Breast epithelium (tissue), 4 donors: ENCODE measurements around the gene LAMA3. TPM values are rescaled to one million over a fixed set of nuclear protein-coding genes. Genes with fewer than 3 reads are reported as not detected.

Source experiments
- DNase-seq, 2 donors: peaks; one replicate each; pipeline ENCODE4 v3.0.0-alpha.2; 2019; ENCODE audit warnings: low spot score in 2 of 2
- H3K27ac ChIP-seq, 2 donors: fragments of 200-600 bp; sonication (generic) in 1 of 2; one replicate each; pipeline ENCODE4 v1.5.1; 2016 to 2019; ENCODE audit warnings: mild to moderate bottlenecking in 1 of 2
- H3K27me3 ChIP-seq, 2 donors: fragments of 200-600 bp; sonication (generic) in 1 of 2; one replicate each; pipeline versions ENCODE4 v1.5.1 to v1.6.0; 2017 to 2019; ENCODE audit warnings: control low read depth in 1 of 2, mild to moderate bottlenecking in 1 of 2
- H3K36me3 ChIP-seq: fragments of 200-600 bp; one replicate; pipeline ENCODE4 v1.5.1; 2019
- H3K4me1 ChIP-seq, 2 donors: fragments of 200-600 bp; sonication (generic); one replicate each; pipeline ENCODE4 v1.5.1; 2016 to 2019; ENCODE audit warnings: control low read depth in 1 of 2
- H3K4me3 ChIP-seq, 3 donors: fragments of 200-600 bp; sonication (generic); 1 replicate in 2 of 3; 2 replicates in 1 of 3; pipeline ENCODE4 v1.5.1; 2016 to 2019; ENCODE audit warnings: mild to moderate bottlenecking in 3 of 3, moderate library complexity in 2 of 3
- H3K9me3 ChIP-seq, 2 donors: fragments of 200-600 bp; sonication (generic) in 1 of 2; one replicate each; pipeline ENCODE4 v1.5.1; 2016 to 2019; ENCODE audit warnings: control low read depth in 1 of 2
- CTCF ChIP-seq, 3 donors: fragments of 450-650 bp; IDR thresholded peaks; one replicate each; pipeline ENCODE4 v1.5.1; 2016 to 2017; ENCODE audit warnings: antibody characterized with exemption in 3 of 3, mild to moderate bottlenecking in 3 of 3, moderate library complexity in 3 of 3
- POLR2A ChIP-seq: fragments of 450-650 bp; IDR thresholded peaks from one replicate; pipeline ENCODE4 v1.6.1; 2016; ENCODE audit warnings: antibody characterized with exemption, mild to moderate bottlenecking, moderate library complexity
- POLR2AphosphoS5 ChIP-seq, 3 donors: sonication (generic); formaldehyde crosslinking; IDR thresholded peaks; one replicate each; pipeline ENCODE4 v1.6.1; 2017; ENCODE audit warnings: antibody characterized with exemption in 3 of 3
- intact Hi-C: fragments of 100-400 bp; cut with DNase I; formaldehyde crosslinking; loops from one replicate; pipeline ENCODE4 v1.15.1; 2023; ENCODE audit warnings: low total_unique reads
- total RNA-seq, 3 donors: library from RNA; depleted of rRNA; stranded (reverse); fragments of >200 nt; gene quantifications; one replicate each; pipeline ENCODE4 v1.1.0, GENCODE V29; 2016

The LAMA3 gene
- total RNA-seq, 3 donors from 2014 or later, result 43.4 to 173 (median 127) TPM

- intact Hi-C loops, result no loop called here
- TF ChIP-seq POLR2AphosphoS5 (IDR thresholded peaks at IDR 0.05) (no peak), CTCF (IDR thresholded peaks at IDR 0.05) (no peak), POLR2A (no peak)
- no peaks in the 10 kb centered on the region for H3K36me3 ChIP-seq
These were observed 261.4 kb downstream of the LAMA3 start for GRCh38 chr18:23950644-23951043.

GRCh38 chr18:23951206-23951605 is 262.0 kb downstream of the LAMA3 start:
- no peak overlapping the region for H3K27ac ChIP-seq
- no peak for DNase-seq
- no peaks in the 10 kb centered on the region for H3K36me3 ChIP-seq
- intact Hi-C loops, result no loop called here
- no peaks in the 10 kb centered on the region for H3K9me3 ChIP-seq
- TF ChIP-seq CTCF (IDR thresholded peaks at IDR 0.05), result no peak
- TF ChIP-seq POLR2A, result no peak
- TF ChIP-seq POLR2AphosphoS5 (IDR thresholded peaks at IDR 0.05), result no peak
- no peaks in the 10 kb centered on the region for H3K4me1 ChIP-seq
- H3K27me3 ChIP-seq, result no peaks in the 10 kb centered on the region
- no peak overlapping the region for H3K4me3 ChIP-seq

More at GRCh38 chr18:23950644-23951043, 261.4 kb downstream of the LAMA3 start:
- H3K4me1 ChIP-seq, result no peaks in the 10 kb centered on the region
- no peaks in the 10 kb centered on the region for H3K27me3 ChIP-seq
- no peak overlapping the region for H3K4me3 ChIP-seq
- H3K27ac ChIP-seq, result no peak overlapping the region
- no peak for DNase-seq
- no peaks in the 10 kb centered on the region for H3K9me3 ChIP-seq

GRCh38 chr18:23953984-23954383 is 264.7 kb downstream of the LAMA3 start:
- Histone ChIP-seq H3K4me1 (no peaks in the 10 kb centered on the region), H3K9me3 (no peaks in the 10 kb centered on the region), H3K27ac (no peak overlapping the region), H3K27me3 (no peaks in the 10 kb centered on the region), H3K4me3 (no peak overlapping the region), H3K36me3 (no peaks in the 10 kb centered on the region)
- DNase-seq, result no peak
- intact Hi-C loops, result no loop called here
- TF ChIP-seq POLR2A (no peak), POLR2AphosphoS5 (IDR thresholded peaks at IDR 0.05) (no peak), CTCF (IDR thresholded peaks at IDR 0.05) (no peak)

GRCh38 chr18:23956483-23956882 is 267.2 kb downstream of the LAMA3 start:
- Histone ChIP-seq H3K4me3 (no peak overlapping the region), H3K27ac (no peak overlapping the region), H3K36me3 (no peaks in the 10 kb centered on the region), H3K9me3 (no peaks in the 10 kb centered on the region), H3K27me3 (no peaks in the 10 kb centered on the region), H3K4me1 (no peaks in the 10 kb centered on the region)
- no peak for DNase-seq
- intact Hi-C loops, result no loop called here
- TF ChIP-seq POLR2AphosphoS5 (IDR thresholded peaks at IDR 0.05) (no peak), CTCF (IDR thresholded peaks at IDR 0.05) (no peak), POLR2A (no peak)

GRCh38 chr18:23958036-23958435 is 268.8 kb downstream of the LAMA3 start:
- no peak for TF ChIP-seq CTCF (IDR thresholded peaks at IDR 0.05)
- no peak for TF ChIP-seq POLR2A
- no peak for TF ChIP-seq POLR2AphosphoS5 (IDR thresholded peaks at IDR 0.05)
- H3K4me1 ChIP-seq, result no peaks in the 10 kb centered on the region
- DNase-seq, result peak; percentile 60 to 68
- H3K4me3 ChIP-seq, result no peak overlapping the region
- no peaks in the 10 kb centered on the region for H3K9me3 ChIP-seq
- H3K27ac ChIP-seq, result peak overlapping the region in 1 of 2 donors; percentile 15
- intact Hi-C loops, result no loop called here
- H3K36me3 ChIP-seq, result no peaks in the 10 kb centered on the region
- no peaks in the 10 kb centered on the region for H3K27me3 ChIP-seq
